IMR-90 (cell line): ENCODE measurements around the gene TANK. TPM values are rescaled to one million over a fixed set of nuclear protein-coding genes. Genes with fewer than 3 reads are reported as not detected.
"Not testable (repeated sequence)": the region's sequence is repeated elsewhere in the genome, so short reads cannot be mapped to it uniquely, and the experiment has no call there.

Experiments
- ATAC-seq: fragments of 200-7000 bp; cut with Tn5 transposase; 2 replicates; pipeline ENCODE4 v1.9.1; 2020; ENCODE audit warnings: low read depth, mild to moderate bottlenecking, moderate library complexity
- BruUV-seq: library from RNA; stranded (reverse); fragments of 400-500 nt; replicated peaks from 2 replicates; lab custom pipeline; 2021; lab: Mats Ljungman, UMichigan
- CTCF ChIA-PET: fragments of 300-600 bp; formaldehyde crosslinking; extraction: SDS; loops from one replicate; lab custom pipeline; 2021; ENCODE audit warnings: antibody characterized with exemption; lab: Yijun Ruan, JAX
- POLR2A ChIA-PET: fragments of 300-600 bp; sonication (Branson Sonifier 250); formaldehyde crosslinking; loops from one replicate; lab custom pipeline; 2022; ENCODE audit warnings: antibody characterized with exemption; ENCODE audit not compliant: unreplicated experiment; lab: Charles Lee
- DNase-seq: peaks from one replicate; pipeline ENCODE4 v3.0.0; 2013
- H2AFZ ChIP-seq: replicated peaks from 2 replicates; pipeline ENCODE3; 2013; ENCODE audit warnings: low read length, mild to moderate bottlenecking; ENCODE audit not compliant: poor library complexity
- H2AK5ac ChIP-seq: 2 replicates; pipeline ENCODE4 v1.6.1; 2013; ENCODE audit warnings: low read depth, low read length, inconsistent platforms
- H2AK9ac ChIP-seq: replicated peaks from 2 replicates; pipeline ENCODE3; 2013; ENCODE audit warnings: mild to moderate bottlenecking, low read depth, low read length, moderate library complexity; ENCODE audit not compliant: poor library complexity
- H2BK120ac ChIP-seq: 2 replicates; pipeline ENCODE4 v1.6.1; 2013; ENCODE audit warnings: low read depth, low read length, inconsistent platforms
- H2BK15ac ChIP-seq: 3 replicates; pipeline ENCODE4 v1.6.1; 2013; ENCODE audit warnings: low read depth, low read length, inconsistent platforms
- H2BK20ac ChIP-seq: 2 replicates; pipeline ENCODE4 v1.6.1; 2013; ENCODE audit warnings: low read depth, mild to moderate bottlenecking, inconsistent platforms, low read length, moderate library complexity
- H2BK5ac ChIP-seq: 2 replicates; pipeline ENCODE4 v1.6.1; 2013; ENCODE audit warnings: mild to moderate bottlenecking, low read depth, low read length, inconsistent platforms; ENCODE audit not compliant: poor library complexity, severe bottlenecking
- H3K14ac ChIP-seq: replicated peaks from 2 replicates; pipeline ENCODE4 v1.6.1; 2013; ENCODE audit warnings: low read depth, low read length, inconsistent platforms
- H3K18ac ChIP-seq: 2 replicates; pipeline ENCODE4 v1.6.1; 2013; ENCODE audit warnings: low read depth, low read length, control low read depth
- H3K23ac ChIP-seq: 2 replicates; pipeline ENCODE4 v1.6.1; 2013; ENCODE audit warnings: low read depth, low read length, inconsistent platforms
- H3K27ac ChIP-seq: 2 replicates; pipeline ENCODE4 v1.5.1; 2013; ENCODE audit warnings: mild to moderate bottlenecking, control low read depth, low read length; ENCODE audit not compliant: insufficient read depth
- H3K27me3 ChIP-seq: 2 replicates; pipeline ENCODE4 v1.6.1; 2013; ENCODE audit warnings: low read length; ENCODE audit not compliant: control insufficient read depth, insufficient read depth
- H3K36me3 ChIP-seq: 2 replicates; pipeline ENCODE4 v1.6.1; 2013; ENCODE audit warnings: low read length, mixed read lengths; ENCODE audit not compliant: control insufficient read depth, insufficient read depth
- H3K4ac ChIP-seq: 2 replicates; pipeline ENCODE4 v1.6.1; 2013; ENCODE audit warnings: low read depth, low read length, inconsistent platforms
- H3K4me1 ChIP-seq: 2 replicates; pipeline ENCODE4 v1.6.1; 2013; ENCODE audit warnings: low read length, mixed read lengths; ENCODE audit not compliant: control insufficient read depth, insufficient read depth
- H3K4me2 ChIP-seq: 2 replicates; pipeline ENCODE4 v1.6.1; 2013; ENCODE audit warnings: low read depth, mild to moderate bottlenecking, control low read depth, low read length, moderate library complexity
- H3K4me3 ChIP-seq: 2 replicates; pipeline ENCODE4 v1.5.1; 2013; ENCODE audit warnings: low read depth, mild to moderate bottlenecking, control low read depth, low read length, moderate library complexity; ENCODE audit not compliant: insufficient read depth
- H3K56ac ChIP-seq: 2 replicates; pipeline ENCODE4 v1.6.1; 2013; ENCODE audit warnings: low read length, inconsistent platforms; ENCODE audit not compliant: insufficient read depth; ENCODE audit errors: extremely low read depth
- H3K79me1 ChIP-seq, 2 experiments: 2 replicates each; pipeline ENCODE4 v1.6.1; 2013; ENCODE audit warnings: low read length in 2 of 2, inconsistent platforms in 1 of 2, low read depth in 1 of 2
- H3K9ac ChIP-seq: 2 replicates; pipeline ENCODE4 v1.6.1; 2013; ENCODE audit warnings: low read depth, low read length, control low read depth
- H3K9me1 ChIP-seq: 2 replicates; pipeline ENCODE4 v1.6.1; 2013; ENCODE audit warnings: low read length, inconsistent platforms; ENCODE audit not compliant: insufficient read depth
- H3K9me3 ChIP-seq: 2 replicates; pipeline ENCODE4 v1.6.1; 2013; ENCODE audit warnings: low read length; ENCODE audit not compliant: control insufficient read depth, insufficient read depth
- H4K20me1 ChIP-seq: 2 replicates; pipeline ENCODE4 v1.6.1; 2013; ENCODE audit warnings: low read length, inconsistent platforms; ENCODE audit not compliant: insufficient read depth
- H4K5ac ChIP-seq: 2 replicates; pipeline ENCODE4 v1.6.1; 2013; ENCODE audit warnings: mild to moderate bottlenecking, low read depth, low read length, control low read depth
- H4K8ac ChIP-seq, 2 experiments: 2 replicates each; pipeline ENCODE4 v1.6.1; 2013; ENCODE audit warnings: low read depth in 2 of 2, low read length in 2 of 2, control low read depth in 1 of 2, inconsistent platforms in 1 of 2
- H4K91ac ChIP-seq: 2 replicates; pipeline ENCODE4 v1.6.1; 2013; ENCODE audit warnings: low read depth, low read length, inconsistent platforms; ENCODE audit not compliant: insufficient read depth
- CEBPB ChIP-seq: IDR thresholded peaks from 2 replicates; pipeline ENCODE4 v1.6.1; 2012; ENCODE audit warnings: low read depth, low read length, improper control_type of control experiment
- WGBS, 2 experiments: methylation state at CpG; one replicate each; pipeline versions ENCODE4 v1.1.5 to v1.1.7; 2013; ENCODE audit warnings: missing lambda C conversion rate in 2 of 2; ENCODE audit not compliant: insufficient read length in 1 of 2; ENCODE audit errors: extremely low coverage in 2 of 2; 5-methylcytosine and 5-hydroxymethylcytosine counted together
- dilution Hi-C: fragments of 300-500 bp; cut with HindIII; formaldehyde crosslinking; loops from one replicate; pipeline ENCODE4 v1.14.3; 2018; ENCODE audit warnings: low sequenced_read_pairs; ENCODE audit not compliant: unreplicated experiment
- in situ Hi-C: fragments of 300-500 bp; cut with MboI; formaldehyde crosslinking; loops from 3 replicates; pipeline ENCODE4 v1.14.3; 2019; ENCODE audit warnings: low sequenced_read_pairs, inconsistent platforms, mixed read lengths
- intact Hi-C: fragments of 100-400 bp; cut with micrococcal nuclease; formaldehyde crosslinking; loops from 2 replicates; pipeline ENCODE4 v1.10.0; 2022
- polyA plus RNA-seq, 3 experiments: library from polyadenylated mRNA; depleted of rRNA; stranded (reverse); fragments of >200 nt; gene quantifications; 2 replicates each; pipeline ENCODE4 v1.2.3, GENCODE V29; 2012; ENCODE audit warnings: low replicate concordance in 1 of 3
- total RNA-seq: library from RNA; depleted of rRNA; stranded (reverse); fragments of >200 nt; gene quantifications from 2 replicates; pipeline ENCODE4 v1.2.3, GENCODE V29; 2012

The TANK gene
- total and polyA plus RNA-seq, 2 of the 4 experiments (the other 2 are of a cell fraction), result 25.4 to 41.9 TPM

DNA sequence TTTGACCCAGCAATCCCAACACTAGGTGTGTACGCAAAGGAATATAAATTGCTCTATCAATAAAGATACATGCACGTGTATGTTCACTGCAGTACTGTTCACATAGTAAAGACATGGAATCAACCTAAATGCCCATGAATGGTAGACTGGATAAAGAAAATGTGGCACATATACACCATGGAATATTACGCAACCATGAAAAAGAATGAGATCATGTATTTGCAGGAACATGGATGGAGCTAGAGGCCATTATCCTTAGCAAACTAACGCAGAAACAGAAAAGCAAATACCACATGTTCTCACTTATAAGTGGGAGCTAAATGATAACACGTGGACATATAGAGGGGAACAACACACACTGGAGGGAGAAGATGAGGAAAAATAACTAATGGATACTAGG, 27.8 kb upstream of the TANK start:
- H3K9ac ChIP-seq, H2BK15ac ChIP-seq, H3K23ac ChIP-seq, H3K14ac ChIP-seq, H3K79me1 ChIP-seq, H3K27ac ChIP-seq, H3K4me3 ChIP-seq, ATAC-seq, H4K5ac ChIP-seq, H4K91ac ChIP-seq, intact Hi-C loops, H3K56ac ChIP-seq, in situ Hi-C loops, H3K4ac ChIP-seq, H2BK5ac ChIP-seq, H2AK9ac ChIP-seq, H2AFZ ChIP-seq, POLR2A ChIA-PET, BruUV-seq, H3K4me1 ChIP-seq, dilution Hi-C loops, H2AK5ac ChIP-seq, H3K36me3 ChIP-seq, H4K20me1 ChIP-seq, H3K4me2 ChIP-seq, H3K18ac ChIP-seq, H4K8ac ChIP-seq, CTCF ChIA-PET, H3K9me3 ChIP-seq, H2BK120ac ChIP-seq, H3K27me3 ChIP-seq, DNase-seq, H2BK20ac ChIP-seq, H3K9me1 ChIP-seq: not testable (repeated sequence)
- no CpG with 5 or more reads among the region's 5 CpGs for WGBS, 2 experiments
- TF ChIP-seq CEBPB, result peak; percentile 75
